ENCODE data around the gene TIAM2.
A peak's percentile ranks its signal among the peaks of the same experiment; 100 is the strongest.
"Not testable (repeated sequence)": the region's sequence is repeated elsewhere in the genome, so short reads cannot be mapped to it uniquely, and the experiment has no call there.

Gene TIAM2

DNA sequence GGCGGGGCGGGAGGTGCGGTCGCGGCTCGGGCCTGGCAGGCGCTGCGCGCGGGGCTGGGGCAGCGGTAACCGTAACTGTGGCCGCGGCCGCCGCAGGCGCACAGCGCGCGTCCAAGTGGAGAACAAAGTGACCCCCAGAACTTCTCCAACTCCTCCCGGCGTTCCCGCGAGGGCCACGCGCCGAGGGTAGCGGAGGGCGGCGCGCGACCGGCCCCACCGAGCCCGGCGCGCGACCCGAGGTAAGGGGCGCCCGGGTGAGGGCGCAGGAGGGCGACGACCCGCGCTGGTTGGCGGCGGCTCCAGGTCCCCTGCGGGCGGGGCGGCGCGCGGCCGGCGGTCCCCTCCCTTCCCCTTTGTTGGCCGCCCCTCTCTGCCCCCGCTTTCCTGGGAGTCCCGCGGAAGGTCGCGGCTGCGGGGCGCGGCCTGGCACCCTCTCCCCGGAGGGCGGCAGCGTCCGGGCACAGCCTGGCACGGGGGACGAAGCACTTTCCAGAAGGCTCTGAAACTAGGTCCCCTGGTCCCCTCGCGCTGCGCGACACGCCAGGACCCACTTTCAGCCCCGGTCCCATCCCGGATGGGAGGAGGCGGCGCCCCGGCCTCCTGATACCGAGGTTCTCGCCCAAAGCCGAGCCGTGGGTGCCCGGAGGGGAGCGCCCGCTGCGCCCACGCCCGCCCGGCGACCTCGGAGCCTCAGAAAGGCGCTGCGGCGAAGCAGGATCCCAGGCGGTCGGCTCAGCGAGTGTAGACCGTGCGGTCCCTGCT lies at the start of gene TIAM2:
Gene TIAM2 (plus strand): TSS at position 62 of the 762 bp plus-strand sequence. CDS start 133,909 bp downstream, outside the sequence.
- DNase-seq, result peak; percentile 29

DNA sequence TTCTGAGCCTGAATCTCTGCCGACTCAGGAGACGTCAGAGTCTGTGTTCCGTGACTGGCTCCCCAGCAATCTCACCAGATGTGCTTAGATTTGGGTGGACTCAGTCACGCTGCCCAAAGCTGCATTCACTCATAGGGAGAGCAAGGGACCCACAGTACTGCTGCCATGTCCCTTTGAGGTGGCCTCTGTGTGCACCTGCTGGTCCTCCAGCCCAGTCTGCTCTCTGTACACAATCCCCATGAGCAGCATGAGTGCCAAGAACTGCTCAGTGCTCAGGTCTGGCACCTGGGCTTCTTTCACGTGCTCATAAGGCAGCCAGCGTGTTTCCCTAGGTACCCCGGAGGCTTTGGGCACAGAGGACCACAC lies 44.2 kb upstream of the TIAM2 start:
- DNase-seq, result no peak

DNA sequence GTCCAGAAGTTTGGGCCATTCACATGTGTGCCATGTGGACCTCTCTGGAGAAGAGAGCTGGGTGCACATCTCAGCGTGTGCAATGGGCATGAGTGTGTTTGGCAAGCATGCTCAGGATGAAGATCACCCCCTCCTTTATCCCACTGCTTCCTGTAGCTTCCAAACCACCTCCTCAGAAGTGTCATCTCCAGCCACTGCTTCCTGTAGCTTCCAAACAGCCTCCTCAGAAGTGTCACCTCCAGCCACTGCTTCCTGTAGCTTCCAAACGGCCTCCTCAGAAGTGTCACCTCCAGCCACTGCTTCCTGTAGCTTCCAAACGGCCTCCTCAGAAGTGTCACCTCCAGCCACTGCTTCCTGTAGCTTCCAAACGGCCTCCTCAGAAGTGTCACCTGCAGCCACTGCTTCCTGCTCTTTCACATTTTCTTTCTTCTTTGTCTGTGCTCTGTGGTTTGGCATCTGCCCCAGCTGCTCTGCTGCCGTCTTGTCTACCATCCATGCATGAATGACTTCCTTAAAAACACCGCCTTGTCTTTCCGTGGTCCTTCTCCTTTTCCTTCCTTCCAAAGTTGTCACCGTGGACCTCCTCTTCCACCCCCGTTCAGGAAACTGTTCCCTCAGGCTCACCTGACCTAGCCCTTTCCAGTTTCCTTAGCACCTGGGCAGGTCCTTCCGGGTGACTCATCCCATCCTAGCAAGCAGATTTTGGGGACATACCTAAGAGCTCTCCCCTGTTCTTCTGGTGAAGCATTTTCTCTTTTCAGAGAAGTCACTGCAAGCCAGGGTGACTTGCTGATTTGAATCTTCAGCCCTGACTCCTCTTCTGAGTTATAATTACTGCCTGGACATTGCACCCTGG lies 43.5 kb upstream of the TIAM2 start:
- no peak for DNase-seq

DNA sequence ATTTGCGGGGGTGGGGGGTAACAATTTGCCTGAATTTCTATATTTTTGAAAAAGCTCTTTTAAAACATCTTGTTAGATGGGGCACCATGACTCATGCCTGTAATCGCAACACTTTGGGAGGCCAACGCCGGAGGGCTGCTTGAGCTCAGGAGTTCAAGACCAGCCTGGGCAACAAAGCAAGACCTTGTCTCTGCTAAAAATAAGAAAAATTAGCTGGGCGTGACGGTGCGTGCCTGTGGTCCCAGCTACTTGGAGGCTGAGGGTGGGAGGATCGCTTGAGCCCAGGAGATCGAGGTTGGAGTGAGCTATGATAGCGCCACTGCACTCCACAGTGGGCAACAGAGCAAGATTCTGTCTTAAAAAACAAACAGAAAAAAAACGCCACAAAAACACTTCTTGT lies 41.5 kb upstream of the TIAM2 start:
- no peak for DNase-seq

DNA sequence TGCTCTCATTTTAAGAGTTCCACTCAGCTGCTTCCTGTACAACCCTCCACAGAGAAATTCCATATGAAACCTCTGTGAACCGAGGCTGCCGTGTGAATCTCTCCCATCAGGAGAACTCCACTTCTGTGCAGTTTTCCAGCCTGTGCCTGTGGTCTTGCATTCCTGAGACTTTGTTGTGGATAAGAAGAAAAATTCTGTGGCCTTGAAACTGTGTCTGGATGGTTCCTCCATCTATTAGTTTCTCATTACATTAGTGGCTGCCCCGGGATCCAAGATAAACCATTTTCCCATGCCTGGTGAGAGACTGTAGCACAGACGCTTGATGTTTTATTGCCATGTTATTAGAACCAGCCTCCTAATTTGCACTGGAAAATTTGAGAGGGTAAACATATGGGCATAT lies 40.8 kb upstream of the TIAM2 start:
- no peak for DNase-seq

DNA sequence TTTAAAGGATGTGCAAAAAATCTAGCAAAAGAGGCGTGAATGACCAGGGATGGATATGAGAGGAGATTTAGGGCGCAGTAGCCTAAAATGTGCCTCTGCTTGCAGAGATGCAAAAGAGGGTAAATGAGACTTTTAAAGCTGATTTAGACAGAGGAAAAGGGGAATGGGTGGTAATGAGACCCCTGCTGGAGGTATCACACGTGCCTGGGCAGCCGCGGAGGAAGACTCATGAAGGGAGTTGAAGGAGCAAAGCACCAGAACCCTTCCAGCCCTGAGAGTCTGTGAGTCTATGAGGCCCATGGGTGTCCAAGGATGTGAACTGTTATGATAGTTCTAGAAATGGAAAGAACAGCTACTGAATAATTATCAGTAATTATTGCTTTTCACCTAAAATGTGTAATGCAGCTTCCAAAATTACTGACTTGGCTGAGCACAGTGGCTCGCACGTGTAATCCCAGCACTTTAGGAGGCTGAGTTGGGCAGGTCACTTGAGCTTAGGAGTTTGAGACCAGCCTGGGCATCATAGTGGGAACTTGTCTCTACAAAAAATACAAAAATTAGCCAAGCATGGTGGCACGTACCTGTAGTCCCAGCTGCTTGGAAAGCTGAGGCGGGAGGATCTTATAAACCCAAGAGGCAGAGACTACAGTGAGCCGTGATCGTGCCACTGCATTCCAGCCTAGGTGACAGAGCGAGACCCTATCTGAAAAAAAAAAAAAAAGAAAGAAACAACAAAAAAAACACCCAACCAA lies 38.2 kb upstream of the TIAM2 start:
- no peak for DNase-seq

DNA sequence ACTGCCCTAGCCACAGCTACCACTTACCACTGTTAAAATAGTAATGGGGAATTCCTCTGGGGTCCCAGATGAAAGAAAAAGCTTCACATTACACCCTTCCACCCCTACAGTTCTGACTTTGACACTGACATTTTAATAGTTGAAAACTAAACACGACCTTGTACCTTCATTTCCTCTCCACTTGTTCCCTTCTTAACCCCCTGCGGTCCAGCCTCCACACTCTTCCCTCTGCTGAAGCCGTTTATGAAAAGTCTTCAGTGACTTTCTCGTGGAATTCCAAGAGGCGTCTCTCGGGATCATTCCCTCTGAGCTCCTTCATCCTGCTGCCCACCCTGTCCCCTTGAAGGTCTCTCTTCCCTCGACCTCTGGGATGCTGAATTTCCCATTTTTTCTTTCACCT lies 36.6 kb upstream of the TIAM2 start:
- no peak for DNase-seq

DNA sequence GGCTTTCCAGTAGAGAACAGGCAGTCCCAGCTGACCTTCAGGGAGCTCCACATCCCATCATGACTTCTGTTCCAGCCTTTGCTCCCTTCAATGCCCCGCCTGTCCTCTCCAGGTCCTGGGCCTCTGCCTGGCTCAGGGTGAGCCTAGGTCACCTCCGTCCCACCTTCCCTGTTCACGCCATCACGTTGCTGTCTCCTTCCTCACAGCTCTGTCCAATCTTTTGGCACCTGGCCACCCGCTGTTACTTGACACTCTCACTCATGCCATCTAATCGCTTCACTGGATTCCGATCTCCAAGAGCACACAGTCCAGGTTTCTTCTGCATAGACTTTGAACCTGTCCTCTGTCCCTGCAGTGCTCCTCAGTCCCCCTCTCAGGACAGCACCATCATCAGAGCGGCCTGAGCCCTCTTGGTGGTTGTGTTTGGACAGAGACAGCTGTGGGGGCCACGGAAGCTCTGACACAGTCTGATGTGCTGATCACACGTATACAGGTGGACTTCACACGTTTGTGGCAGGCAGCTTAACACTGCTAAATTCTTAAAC lies 34.7 kb upstream of the TIAM2 start:
- DNase-seq, result no peak

DNA sequence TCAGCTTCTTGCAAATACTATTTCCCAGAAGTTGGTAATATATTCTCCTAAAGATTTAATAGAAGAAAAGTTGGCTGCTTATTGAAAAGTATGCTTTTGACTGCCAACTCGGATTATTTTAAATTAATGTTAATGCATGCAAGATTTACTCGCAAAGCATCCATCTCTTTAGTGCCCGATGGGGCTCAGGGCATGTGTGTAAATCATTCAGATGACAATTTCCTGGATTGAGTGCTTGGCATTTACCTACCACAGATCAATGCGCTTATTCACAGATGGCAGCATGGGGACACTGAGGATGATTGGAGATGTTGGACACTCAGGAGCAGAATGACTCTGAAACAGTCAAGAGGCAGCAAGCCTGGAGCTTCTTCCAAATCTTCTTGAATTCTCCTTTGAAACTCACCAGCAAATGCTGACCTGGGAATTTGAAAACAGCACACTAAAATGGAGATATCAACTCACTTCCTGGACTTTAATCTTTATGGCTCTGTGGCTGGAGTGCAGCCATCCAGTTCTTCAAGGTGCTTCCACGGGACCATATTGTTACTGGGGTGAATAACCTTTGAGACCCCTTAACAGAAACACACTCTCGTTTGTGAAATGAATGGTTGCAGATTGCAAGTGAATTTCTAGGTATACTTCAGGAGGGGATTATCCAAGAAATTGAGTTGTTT lies 34.1 kb upstream of the TIAM2 start:
- no peak for DNase-seq

DNA sequence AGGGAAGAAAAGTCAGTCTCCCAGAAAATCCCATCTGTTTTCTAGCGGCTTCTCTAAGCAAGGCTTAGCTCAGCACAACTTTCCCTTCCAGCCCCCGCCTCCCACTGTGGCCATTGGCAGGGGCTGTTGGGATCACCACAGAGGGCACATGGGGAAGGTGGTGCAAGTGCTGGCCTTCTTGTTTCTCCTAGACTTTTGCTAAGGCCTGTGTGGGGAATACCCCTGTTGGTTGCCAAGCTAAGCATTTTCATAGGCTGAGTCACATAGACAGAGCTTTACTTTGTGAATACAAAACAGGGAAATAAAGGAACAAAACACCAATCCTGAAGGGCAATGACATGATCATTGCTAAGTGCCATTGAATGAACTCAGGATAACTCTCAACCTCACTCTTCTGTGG lies 32.4 kb upstream of the TIAM2 start:
- no peak for DNase-seq

DNA sequence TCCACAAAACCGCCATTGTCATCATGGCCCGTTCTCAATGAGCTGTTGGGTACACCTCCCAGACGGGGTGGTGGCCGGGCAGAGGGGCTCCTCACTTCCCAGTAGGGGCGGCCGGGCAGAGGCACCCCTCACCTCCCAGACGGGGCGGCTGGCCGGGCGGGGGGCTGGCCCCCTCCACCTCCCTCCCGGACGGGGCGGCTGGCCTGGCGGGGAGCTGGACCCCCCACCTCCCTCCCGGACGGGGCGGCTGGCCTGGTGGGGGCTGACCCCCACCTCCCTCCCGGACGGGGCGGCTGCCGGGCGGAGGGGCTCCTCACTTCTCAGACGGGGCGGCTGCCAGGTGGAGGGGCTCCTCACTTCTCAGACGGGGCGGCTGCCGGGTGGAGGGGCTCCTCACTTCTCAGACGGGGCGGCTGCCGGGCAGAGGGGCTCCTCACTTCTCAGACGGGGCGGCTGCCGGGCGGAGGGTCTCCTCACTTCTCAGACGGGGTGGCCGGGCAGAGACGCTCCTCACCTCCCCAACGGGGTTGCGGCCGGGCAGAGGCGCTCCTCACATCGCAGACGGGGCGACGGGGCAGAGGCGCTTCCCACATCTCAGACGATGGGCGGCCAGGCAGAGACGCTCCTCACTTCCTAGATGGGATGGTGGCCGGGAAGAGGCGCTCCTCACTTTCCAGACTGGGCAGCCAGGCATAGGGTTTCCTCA lies 28.9 kb upstream of the TIAM2 start:
- DNase-seq, result not testable (repeated sequence)

DNA sequence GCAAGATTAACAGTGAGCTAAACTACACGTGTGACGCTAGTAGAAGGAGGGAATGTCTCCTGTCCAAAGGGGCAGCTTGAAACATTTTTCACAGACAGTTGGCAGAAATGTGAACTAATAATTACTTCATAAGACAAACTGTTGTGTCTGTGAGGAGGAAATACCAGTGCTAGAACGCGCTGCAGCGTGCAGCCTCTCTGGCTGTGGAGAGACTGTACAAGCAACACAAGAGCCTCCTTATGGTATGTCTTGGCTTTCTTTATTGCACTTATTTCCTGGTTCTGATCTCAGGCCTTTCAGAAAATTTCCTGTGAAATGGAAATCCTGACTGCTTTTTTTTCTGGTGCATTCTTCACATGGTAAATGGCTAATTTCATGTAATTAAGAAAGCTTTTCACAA lies 25.3 kb upstream of the TIAM2 start:
- peak; percentile 27 for DNase-seq

DNA sequence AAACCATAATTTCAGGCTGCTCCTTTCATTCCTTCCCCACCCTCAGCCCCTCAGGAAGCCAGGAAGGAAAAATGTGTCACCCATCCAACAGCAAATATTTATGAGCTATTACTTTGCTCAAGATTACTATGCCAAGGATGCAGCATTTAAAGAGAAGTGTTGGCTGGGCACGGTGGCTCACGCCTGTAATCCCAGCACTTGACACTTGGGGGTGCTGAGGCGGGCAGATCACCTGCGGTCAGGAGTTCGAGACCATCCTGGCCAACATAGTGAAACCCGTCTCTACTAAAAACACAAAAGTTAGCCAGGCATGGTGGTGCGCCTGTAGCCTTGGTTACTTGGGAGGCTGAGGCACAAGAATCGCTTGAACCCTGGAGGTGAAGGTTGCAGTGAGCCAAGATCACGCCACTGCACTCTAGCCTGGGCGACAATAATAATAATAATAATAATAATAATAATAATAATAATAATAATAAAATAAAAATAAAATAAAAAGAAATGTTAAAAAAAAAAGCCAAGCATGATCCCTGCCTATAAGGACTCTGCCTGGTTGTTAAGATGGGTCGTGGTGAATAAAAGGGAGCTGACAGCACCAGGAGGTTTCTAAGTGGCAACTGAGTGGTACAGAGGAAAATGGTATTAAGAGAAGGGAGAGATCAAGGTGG lies 20.5 kb upstream of the TIAM2 start:
- DNase-seq, result no peak

DNA sequence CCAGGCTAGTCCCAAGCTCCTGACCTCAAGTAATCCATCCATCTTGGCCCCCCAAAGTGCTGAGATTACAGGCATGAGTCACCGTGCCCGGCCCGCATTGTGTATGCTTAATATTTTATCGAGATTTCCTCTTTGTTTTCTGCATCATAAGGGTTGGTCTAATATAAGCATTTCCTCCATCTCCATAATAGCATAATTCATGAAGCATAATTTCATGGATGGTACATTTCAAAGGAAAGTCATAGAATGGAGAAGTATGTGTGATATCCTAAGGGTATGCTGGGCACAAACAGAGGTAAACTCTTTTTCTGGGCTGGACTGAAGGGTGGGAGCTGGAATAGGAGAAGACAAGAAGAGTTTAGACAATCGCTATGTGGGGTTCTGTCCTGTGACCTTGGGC lies 17.5 kb upstream of the TIAM2 start:
- no peak for DNase-seq

DNA sequence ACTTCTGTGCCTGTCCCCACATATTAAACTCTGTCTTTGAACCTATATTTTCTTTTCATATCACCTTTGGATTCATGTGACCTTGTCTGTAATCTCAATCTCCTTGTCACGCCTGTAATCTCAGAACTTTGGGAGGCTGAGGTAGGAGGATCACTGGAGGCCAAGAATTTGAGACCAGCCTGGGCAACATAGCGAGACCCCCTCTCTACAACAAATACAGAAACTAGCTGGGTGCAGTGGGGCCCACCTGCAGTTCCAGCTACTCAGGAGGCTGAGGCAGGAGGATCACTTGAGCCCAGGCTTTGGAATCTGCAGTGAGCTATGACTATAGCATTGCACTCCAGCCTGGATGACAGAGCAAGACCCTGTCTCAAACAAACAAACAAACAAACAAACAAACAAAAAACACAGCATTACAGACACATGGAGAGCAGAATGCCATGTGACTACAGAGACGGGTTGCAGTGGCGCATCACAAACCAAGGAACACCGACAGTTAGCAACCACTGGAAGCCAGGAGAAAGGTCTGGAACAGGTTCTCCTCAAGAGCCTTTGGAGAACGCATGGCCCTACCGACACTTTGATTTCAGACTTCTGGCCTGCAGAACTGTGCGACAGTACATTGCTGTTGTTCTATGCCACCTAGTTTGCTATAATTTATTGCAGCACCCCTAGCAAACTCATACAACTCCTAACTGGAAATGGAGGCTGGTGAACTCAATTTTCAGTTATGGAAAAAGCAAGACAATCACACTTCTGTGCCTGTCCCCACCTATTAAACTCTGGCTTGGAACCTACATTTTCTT lies 14.6 kb upstream of the TIAM2 start:
- no peak for DNase-seq

DNA sequence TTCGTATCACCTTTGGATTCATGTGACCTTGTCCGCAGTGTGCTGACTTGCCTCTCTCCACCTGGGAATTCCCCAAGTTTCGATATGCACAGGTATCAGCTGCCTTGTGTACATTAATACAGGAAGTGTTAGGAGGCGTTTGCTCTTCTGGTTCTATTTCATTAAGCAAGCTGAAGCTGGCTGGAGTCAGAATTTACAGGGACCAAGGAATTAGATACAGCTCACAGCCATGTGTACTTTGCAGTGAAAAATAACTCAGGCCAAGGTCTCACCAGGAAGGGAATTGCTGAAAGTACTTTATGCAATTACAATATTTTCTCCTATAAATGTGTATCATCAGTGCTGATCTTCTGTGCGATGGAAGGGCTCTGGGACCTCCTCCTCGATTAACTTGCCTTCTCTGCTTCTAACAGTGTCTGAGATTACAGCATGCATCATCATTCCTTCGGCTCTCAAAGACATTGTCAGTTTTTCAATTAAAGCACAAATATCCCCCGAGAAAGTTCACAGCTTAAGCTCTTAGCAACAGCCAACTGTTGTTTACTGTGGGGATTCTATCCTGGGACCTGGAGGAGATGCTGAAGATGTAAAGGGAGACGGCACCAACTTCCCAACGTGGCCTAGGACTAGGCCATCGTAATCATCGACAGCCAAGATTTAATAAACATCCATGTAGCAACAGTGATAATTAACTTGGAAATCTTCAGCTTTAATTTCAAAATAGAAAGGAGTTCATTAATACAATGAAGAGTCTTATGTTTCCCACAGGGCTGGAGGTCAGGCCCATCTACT lies 13.8 kb upstream of the TIAM2 start:
- no peak for DNase-seq

DNA sequence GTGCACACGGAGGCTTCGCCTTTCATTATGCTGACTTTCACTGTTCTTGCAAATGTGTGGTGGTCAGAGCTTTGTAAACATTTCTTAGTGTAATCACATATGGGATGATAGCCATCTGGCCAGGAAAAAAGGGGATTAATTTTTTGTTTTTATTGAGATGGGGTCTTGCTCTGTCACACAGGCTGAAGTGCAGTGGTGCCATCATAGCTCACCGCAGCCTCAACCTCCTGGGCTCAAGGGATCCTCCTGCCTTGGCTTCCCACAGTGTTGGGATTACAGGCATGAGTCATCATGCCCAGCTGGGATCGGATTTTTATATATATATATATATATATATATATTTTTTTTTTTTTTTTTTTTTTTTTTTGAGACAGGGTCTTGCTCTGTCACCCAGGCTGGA lies 11.0 kb upstream of the TIAM2 start:
- DNase-seq, result no peak

DNA sequence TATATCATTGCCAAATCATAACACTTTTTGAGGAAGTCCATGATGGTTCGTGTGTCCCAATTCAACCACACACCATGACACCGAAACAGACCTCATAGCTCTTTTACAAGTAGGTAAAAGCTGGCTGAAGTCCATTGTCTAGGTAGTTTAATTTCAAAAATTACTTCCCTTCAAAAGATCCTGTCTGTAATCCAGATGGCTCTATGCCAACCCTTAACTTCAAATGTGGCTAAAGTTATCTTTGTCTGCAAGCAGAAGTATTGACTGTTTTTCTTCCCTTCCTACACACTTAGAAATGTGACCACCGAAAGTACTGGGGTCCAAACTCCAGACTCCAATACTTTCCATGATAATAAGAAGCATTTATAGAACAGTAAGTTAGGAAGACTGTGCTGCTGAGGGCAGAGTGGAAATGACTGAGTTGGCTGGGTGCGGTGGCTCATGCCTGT lies 8.3 kb upstream of the TIAM2 start:
- peak; percentile 19 for DNase-seq

DNA sequence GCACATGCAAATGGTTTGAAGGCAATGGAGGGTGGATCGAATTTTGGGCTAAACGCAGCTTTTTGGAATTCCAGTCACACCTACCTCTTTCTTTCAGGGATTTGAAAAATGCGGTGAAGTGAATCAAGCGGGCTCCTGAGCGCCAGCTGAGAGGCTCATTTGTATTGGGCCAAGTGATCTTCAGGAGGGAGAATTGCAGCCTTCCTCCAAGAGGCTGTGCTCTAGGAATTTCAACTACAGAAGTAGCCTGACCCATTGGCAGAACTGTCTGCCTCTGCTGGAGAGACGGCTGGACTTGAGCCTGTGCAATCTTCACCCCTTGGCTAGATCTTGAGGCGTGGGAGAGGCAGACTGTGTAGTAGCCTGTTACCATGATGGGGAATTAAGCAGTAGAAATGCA lies 5.7 kb upstream of the TIAM2 start:
- DNase-seq, result no peak

DNA sequence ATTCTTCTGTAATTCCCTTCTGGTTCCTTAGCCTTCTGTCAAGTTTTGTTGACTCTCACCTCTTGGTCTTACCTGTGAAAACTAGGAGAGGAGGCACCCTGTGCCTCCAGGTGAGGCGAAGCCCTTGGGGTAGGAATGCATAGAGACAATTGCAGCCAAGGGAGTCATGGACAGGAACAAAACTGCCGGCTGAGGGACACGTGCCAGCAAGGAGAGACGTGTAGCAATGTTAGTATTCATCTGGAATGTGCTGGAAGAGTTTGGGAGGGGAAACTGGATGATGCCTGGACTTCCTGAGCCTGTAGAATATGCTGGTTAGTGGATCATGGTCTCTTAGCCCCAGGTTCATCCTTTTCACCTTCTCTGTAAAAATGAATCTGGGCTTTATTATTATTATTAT lies 3.9 kb upstream of the TIAM2 start:
- DNase-seq, result no peak

Data from DMS79 treated with DMSO at 0.1 percent for 48 hours (cell line).